Stimulated activated CD4-positive, alpha-beta T cell treated with anti-CD3 and anti-CD28 coated beads, Interleukin-4, amount 100 ng/mL, for 48 hours (primary cell): ENCODE results near the gene FOXK1.

Experiments used
- DNase-seq, 2 donors: peaks; one replicate each; pipeline ENCODE4 v3.0.0-alpha.2; 2020; ENCODE audit warnings: low read depth in 2 of 2

FOXK1 gene

DNA sequence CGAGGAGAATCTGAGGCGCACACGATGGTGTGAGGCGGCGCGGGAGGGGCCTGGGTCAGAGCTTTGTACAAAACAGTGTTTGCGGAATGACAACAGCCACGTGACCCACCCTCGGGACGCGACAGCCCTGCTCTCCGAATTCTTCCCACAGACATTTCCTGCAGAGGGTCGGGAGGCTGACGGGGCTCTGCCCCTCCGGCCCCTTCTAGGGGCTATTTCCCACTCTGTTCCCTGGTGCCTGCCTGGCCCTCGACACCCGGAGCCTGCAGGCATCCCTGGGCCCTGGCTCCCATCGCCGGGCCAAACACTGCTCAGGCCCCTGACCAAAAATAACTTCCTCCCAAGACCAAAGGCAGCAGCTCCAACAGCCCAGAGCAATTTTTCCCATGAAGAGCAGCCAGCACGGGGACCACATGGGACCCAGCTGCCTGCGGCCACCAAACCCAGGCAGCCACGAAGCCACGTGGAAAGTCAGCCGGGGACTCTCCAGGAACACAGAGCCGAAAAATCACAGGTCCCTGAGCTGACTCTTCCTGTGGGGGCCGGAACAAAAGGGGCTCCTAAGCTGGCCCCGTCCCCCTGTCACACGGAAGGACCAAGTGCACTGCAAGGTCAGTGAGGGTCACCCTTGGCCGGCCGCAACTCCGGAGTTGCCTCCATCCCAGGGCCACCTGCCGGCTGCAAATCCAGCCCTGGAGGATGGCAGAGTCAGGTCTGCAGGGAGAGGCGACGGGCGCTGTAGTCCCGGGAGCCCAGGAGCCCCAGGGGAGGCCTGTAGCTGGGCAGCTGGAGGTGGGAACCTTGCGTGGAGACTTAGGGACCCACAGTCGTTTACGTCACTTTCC lies 137.7 kb downstream of the FOXK1 start:
- no peak for DNase-seq

DNA sequence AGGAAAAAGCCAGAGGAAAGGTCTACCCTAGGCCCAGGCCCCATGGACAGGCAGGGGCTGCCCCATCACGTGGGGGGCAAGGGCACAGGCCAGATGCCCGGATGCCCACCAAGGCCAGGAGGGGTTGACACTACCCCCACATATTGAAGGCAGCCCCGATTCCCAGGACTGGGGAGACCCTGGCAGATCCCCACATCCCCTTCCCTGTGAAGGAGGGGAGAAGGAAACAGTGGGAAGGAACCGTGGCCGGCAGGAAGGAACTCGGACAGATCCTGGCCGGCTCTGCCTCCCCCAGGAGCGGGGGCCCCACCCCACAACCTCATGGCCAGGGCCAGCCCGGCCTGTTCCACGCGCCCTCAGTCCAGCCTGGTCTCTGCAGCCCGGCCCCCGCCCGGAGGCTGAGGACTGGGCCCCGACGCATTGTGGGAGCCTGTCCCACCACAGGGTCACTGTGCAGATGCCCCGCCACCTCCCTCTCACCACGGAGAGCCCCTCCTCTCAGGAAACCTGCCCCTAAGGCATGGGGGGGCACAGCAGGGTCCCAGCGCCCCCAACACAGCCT lies 138.4 kb downstream of the FOXK1 start:
- no peak for DNase-seq
